Glutamatergic neuron (in vitro differentiated cells): Measurements from ENCODE around the gene ATXN2. TPM values are rescaled to one million over a fixed set of nuclear protein-coding genes. Genes with fewer than 3 reads are reported as not detected.

Experiments used
- DNase-seq: peaks from one replicate; pipeline ENCODE4 v3.0.0; 2022
- H3K27ac Mint-ChIP-seq: one replicate; pipeline ENCODE4 v1.8.0; 2020; ENCODE audit warnings: mild to moderate bottlenecking, mixed read lengths, inconsistent platforms; ENCODE audit not compliant: unreplicated experiment
- H3K27me3 Mint-ChIP-seq: one replicate; pipeline ENCODE4 v1.8.0; 2020; ENCODE audit warnings: mild to moderate bottlenecking, moderate library complexity, mixed read lengths, inconsistent platforms; ENCODE audit not compliant: unreplicated experiment
- H3K36me3 Mint-ChIP-seq: one replicate; pipeline ENCODE4 v1.8.0; 2020; ENCODE audit warnings: mild to moderate bottlenecking, mixed read lengths, inconsistent platforms; ENCODE audit not compliant: unreplicated experiment
- H3K4me1 Mint-ChIP-seq: one replicate; pipeline ENCODE4 v1.8.0; 2020; ENCODE audit warnings: mild to moderate bottlenecking, low read depth, mixed read lengths, inconsistent platforms; ENCODE audit not compliant: unreplicated experiment
- H3K4me3 Mint-ChIP-seq: one replicate; pipeline ENCODE4 v1.8.0; 2020; ENCODE audit warnings: mild to moderate bottlenecking, mixed read lengths, inconsistent platforms; ENCODE audit not compliant: unreplicated experiment
- H3K9me3 Mint-ChIP-seq: one replicate; pipeline ENCODE4 v1.8.0; 2020; ENCODE audit warnings: mild to moderate bottlenecking, moderate library complexity, mixed read lengths, inconsistent platforms; ENCODE audit not compliant: unreplicated experiment
- CTCF ChIP-seq: fragments of 200-600 bp; sonication (generic); IDR thresholded peaks from one replicate; pipeline ENCODE4 v1.5.0; 2021; ENCODE audit not compliant: partially characterized antibody, unreplicated experiment
- total RNA-seq: library from RNA; stranded (reverse); fragmentation: NEBNext Ultra II Directional; extraction: Animal tissue kit (Norgen Biotek cat#: 25700); gene quantifications from one replicate; pipeline ENCODE4 v1.2.1, GENCODE V29; 2021; ENCODE audit not compliant: unreplicated experiment

ATXN2 gene
- total RNA-seq, 1 donor from 2014 or later, result 80.8 TPM

DNA sequence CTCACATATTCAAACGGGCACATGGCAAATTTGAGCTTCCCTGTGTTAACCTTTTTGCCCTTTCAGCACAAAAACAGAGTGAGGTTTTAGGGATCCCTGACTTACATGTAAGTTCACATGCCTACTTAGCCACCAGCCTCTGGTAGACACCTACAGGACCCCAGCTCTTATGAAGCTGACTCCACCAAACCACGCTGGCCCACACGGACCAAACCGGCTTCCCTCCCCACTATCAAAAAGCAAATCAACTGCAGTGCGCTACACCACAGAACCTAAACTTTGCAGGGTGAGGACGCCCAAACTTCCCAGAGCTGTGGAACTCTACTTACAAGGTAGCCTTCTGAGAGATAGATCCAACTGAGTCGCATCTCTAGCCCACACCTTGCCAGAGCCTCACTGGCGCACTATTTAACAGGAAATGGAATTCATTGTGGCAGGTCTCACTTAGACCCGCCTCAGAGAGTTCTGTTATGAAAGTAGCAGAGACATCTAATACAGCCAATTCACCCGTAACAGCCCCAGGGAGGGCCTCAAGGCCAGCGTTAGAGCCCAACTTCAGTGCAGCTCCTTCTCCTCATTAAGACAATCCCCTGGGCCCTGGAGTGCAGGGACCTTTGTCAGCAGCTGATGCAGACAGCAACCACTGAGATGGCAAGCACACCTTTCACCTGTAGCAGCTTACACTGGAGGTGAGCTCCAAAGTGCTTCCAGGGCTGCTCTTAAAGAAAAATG, 144.2 kb downstream of the ATXN2 start:
- no peak for DNase-seq
- Mint-ChIP-seq H3K36me3 (no peaks in the 10 kb centered on the region), H3K9me3 (peaks cover 7% of the 10 kb centered on the region), H3K4me3 (no peak overlapping the region), H3K27ac (no peak overlapping the region), H3K4me1 (no peaks in the 10 kb centered on the region), H3K27me3 (peaks cover 9% of the 10 kb centered on the region)
- TF ChIP-seq CTCF, result no peak

GRCh38 chr12:111454311-111454710, 144.8 kb downstream of the ATXN2 start:
- no peak for TF ChIP-seq CTCF
- no peak for DNase-seq
- Mint-ChIP-seq H3K27ac (no peak overlapping the region), H3K4me1 (no peaks in the 10 kb centered on the region), H3K4me3 (no peak overlapping the region), H3K9me3 (peaks cover 7% of the 10 kb centered on the region), H3K36me3 (no peaks in the 10 kb centered on the region), H3K27me3 (peaks cover 9% of the 10 kb centered on the region)

DNA sequence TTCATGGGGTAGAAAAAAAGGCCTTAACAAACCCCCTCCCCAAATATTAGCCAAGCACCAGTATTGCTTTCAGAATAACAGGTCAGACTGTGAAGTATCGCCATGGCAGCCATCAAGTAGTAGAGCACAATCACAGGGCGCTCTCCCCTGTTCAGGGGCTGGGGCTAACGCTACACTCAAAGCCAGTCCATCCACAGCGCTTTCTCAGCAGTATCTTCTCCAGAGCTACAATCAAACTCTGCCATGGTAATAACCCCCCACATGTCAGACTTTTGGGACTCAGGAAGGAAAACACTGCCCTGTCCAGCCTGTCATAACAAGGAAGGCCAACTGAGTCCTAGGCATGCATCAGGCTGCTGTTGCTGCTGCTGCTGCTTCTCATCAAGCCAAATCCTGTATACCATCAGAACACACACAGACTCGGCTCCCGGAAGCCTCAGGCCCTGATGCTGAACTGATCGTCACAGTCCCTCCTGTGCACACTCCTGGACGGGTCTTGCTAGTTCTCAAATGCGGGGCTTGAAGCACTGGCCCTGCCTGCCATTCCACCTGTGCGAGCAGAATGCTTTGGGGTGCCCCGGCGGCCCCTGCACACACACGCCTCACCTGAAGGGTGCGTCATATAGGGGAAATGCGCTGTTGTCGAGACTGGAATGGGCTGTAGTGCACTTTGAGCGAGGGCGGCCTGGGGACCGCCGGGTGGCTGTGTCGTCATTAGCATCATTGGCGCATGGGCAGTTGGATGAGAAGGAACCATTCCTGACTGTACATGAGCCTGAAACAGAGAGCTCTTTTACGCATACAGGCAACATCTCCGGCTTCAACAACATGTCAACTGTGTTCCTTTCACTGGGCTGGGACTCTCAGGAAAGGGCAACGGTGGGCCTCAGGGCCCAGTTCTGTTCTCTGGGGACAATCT, 145.8 kb downstream of the ATXN2 start:
- no peak for DNase-seq
- TF ChIP-seq CTCF, result no peak
- Mint-ChIP-seq H3K4me1 (no peaks in the 10 kb centered on the region), H3K27ac (no peak overlapping the region), H3K27me3 (peaks cover 9% of the 10 kb centered on the region), H3K9me3 (peaks cover 10% of the 10 kb centered on the region), H3K36me3 (no peaks in the 10 kb centered on the region), H3K4me3 (no peak overlapping the region)

DNA sequence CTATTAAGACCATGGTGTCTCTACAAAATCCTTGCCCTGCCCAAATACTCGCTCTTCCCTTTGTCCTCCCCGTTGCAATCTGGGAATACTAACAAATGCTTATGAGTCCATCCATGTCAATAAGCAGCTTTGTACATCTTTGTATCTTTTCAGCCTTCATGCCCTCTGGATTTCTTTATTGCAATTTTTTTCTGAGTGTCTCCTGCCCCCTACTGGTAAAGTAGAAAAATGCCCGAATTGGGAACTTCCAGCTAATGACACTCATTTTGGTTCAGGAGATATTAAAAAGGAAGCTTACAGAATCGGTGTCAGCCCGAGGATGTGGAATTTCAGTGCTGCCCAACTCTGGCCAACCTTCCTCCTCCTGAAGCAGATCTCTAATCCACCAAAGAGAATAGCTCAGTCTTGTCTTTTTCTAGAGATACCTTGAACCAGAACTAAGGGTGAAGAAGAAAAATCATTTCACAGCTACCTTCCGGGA, 147.4 kb downstream of the ATXN2 start:
- Mint-ChIP-seq H3K4me1 (peaks cover under 1% of the 10 kb centered on the region), H3K9me3 (peaks cover 9% of the 10 kb centered on the region), H3K4me3 (no peak overlapping the region), H3K27me3 (peaks cover 15% of the 10 kb centered on the region), H3K27ac (no peak overlapping the region), H3K36me3 (no peaks in the 10 kb centered on the region)
- TF ChIP-seq CTCF, result peak; percentile 93
- DNase-seq, result no peak
